K562 (cell line): Measurements from ENCODE around the gene FCGR3A. TPM values are rescaled to one million over a fixed set of nuclear protein-coding genes. Genes with fewer than 3 reads are reported as not detected.

Source experiments
- ARID1B ChIP-seq: fragments of 450-650 bp; IDR thresholded peaks from 2 replicates; pipeline ENCODE4 v1.6.1; 2016; ENCODE audit warnings: antibody characterized with exemption, mild to moderate bottlenecking, inconsistent platforms
- ARNT ChIP-seq, 2 experiments: fragments of 450-650 bp; IDR thresholded peaks; 2 replicates each; pipeline ENCODE4 v1.6.1; 2016; ENCODE audit warnings: mild to moderate bottlenecking in 1 of 2
- ATF3 ChIP-seq, 2 experiments: fragments of 450-650 bp in 1 of 2; sonication (generic) in 1 of 2; formaldehyde crosslinking in 1 of 2; IDR thresholded peaks in 1 of 2; conservative IDR thresholded peaks in 1 of 2; 2 replicates each; pipeline versions ENCODE4 v1.6.1 to v1.8.1; 2016 to 2023; ENCODE audit warnings: mild to moderate bottlenecking in 2 of 2, moderate library complexity in 2 of 2, inconsistent platforms in 1 of 2, missing genetic modification reagents in 1 of 2
- BHLHE40 ChIP-seq: IDR thresholded peaks from 2 replicates; pipeline ENCODE4 v1.6.1; 2011; ENCODE audit warnings: low read length, improper control_type of control experiment
- EP300 ChIP-seq: IDR thresholded peaks from 2 replicates; pipeline ENCODE4 v1.6.1; 2012; ENCODE audit warnings: low read length, improper control_type of control experiment
- ESRRA ChIP-seq: fragments of 450-650 bp; IDR thresholded peaks from 2 replicates; pipeline ENCODE4 v1.6.1; 2014; ENCODE audit warnings: low read depth, mild to moderate bottlenecking, moderate library complexity, borderline replicate concordance
- FOSL1 ChIP-seq: fragments of 200-800 bp; sonication (Bioruptor generic); conservative IDR thresholded peaks from 2 replicates; pipeline ENCODE4 v1.6.1; 2016; ENCODE audit warnings: missing genetic modification characterization, missing compliant biosample characterization
- GTF2E2 ChIP-seq: fragments of 200-800 bp; sonication (Bioruptor generic); IDR thresholded peaks from 2 replicates; pipeline ENCODE4 v1.6.1; 2016; ENCODE audit warnings: missing genetic modification characterization, missing compliant biosample characterization
- JUN ChIP-seq, 2 experiments: sonication (generic) in 1 of 2; formaldehyde crosslinking in 1 of 2; IDR thresholded peaks; 2 replicates each; pipeline versions ENCODE4 v1.6.1 to v1.8.0; 2012 to 2022; ENCODE audit warnings: borderline replicate concordance in 2 of 2, mild to moderate bottlenecking in 2 of 2, improper control_type of control experiment in 1 of 2, low read depth in 1 of 2, low read length in 1 of 2, missing genetic modification reagents in 1 of 2
- MAFF ChIP-seq: IDR thresholded peaks from 2 replicates; pipeline ENCODE4 v1.6.1; 2012; ENCODE audit warnings: low read length, improper control_type of control experiment
- MTA2 ChIP-seq: fragments of 450-650 bp; IDR thresholded peaks from 2 replicates; pipeline ENCODE4 v1.6.1; 2016; ENCODE audit warnings: low read depth
- NBN ChIP-seq: fragments of 450-650 bp; IDR thresholded peaks from 2 replicates; pipeline ENCODE4 v1.6.1; 2016; ENCODE audit warnings: low read depth, mild to moderate bottlenecking
- POLR3A ChIP-seq: IDR thresholded peaks from 2 replicates; pipeline ENCODE4 v1.6.1; 2011; ENCODE audit warnings: borderline replicate concordance, mild to moderate bottlenecking, moderate library complexity; ENCODE audit not compliant: insufficient read length, insufficient read depth; ENCODE audit errors: extremely low read depth
- RCOR1 ChIP-seq, 2 experiments: IDR thresholded peaks; 2 replicates each; pipeline ENCODE4 v1.6.1; 2012; ENCODE audit warnings: low read depth in 2 of 2, low read length in 2 of 2, borderline replicate concordance in 1 of 2, improper control_type of control experiment in 1 of 2
- SMARCA4 ChIP-seq: fragments of 450-650 bp; IDR thresholded peaks from 2 replicates; pipeline ENCODE4 v1.6.1; 2016
- SP2 ChIP-seq: IDR thresholded peaks from 2 replicates; pipeline ENCODE4 v1.6.1; 2011; ENCODE audit warnings: mild to moderate bottlenecking, low read depth, low read length, moderate library complexity; ENCODE audit not compliant: poor library complexity, severe bottlenecking; ENCODE audit errors: extremely low read depth
- STAT5A ChIP-seq: IDR thresholded peaks from 2 replicates; pipeline ENCODE4 v1.6.1; 2012; ENCODE audit warnings: low read length, inconsistent platforms, borderline replicate concordance
- VEZF1 ChIP-seq: fragments of 200-800 bp; sonication (Bioruptor generic); IDR thresholded peaks from 2 replicates; pipeline ENCODE4 v1.6.1; 2017; ENCODE audit warnings: missing genetic modification characterization, missing compliant biosample characterization
- ZEB2 ChIP-seq: fragments of 450-650 bp; IDR thresholded peaks from 2 replicates; pipeline ENCODE4 v1.6.1; 2016
- ZNF124 ChIP-seq: sonication (generic); formaldehyde crosslinking; IDR thresholded peaks from 2 replicates; pipeline ENCODE4 v1.8.1; 2022; ENCODE audit warnings: missing genetic modification reagents
- ZNF592 ChIP-seq: fragments of 450-650 bp; IDR thresholded peaks from 2 replicates; pipeline ENCODE4 v1.6.1; 2017; ENCODE audit warnings: antibody characterized with exemption, mild to moderate bottlenecking
- polyA plus RNA-seq, 8 experiments: library from polyadenylated mRNA; depleted of rRNA in 4 of 8; stranded (reverse) in 5 of 8; unstranded in 3 of 8; fragments of >200 nt; fragmentation: Nextera tagmentation in 2 of 8; fragmentation: Illumina TruSeq in 1 of 8; extraction: Ambion mirVana in 2 of 8; extraction: Trizol in 1 of 8; gene quantifications; 2 replicates each; pipeline versions ENCODE4 v1.2.1 to v1.2.3, GENCODE V29; 2011 to 2014; ENCODE audit warnings: inconsistent platforms in 1 of 8, missing spikeins in 1 of 8
- total RNA-seq, 7 experiments: library from RNA; depleted of rRNA in 6 of 7; stranded (reverse); fragments of >200 nt in 6 of 7; fragmentation: Illumina TruSeq in 2 of 7; extraction: Trizol in 2 of 7; gene quantifications; 2 replicates each; pipeline versions ENCODE4 v1.2.1 to v1.2.3, GENCODE V29; 2011 to 2021; ENCODE audit warnings: low replicate concordance in 1 of 7

Gene FCGR3A
- total and polyA plus RNA-seq, 9 of the 15 experiments (the other 6 are each of a cell fraction or from before 2014, with no cell fraction given) = 0.04 to 0.29 (median 0.14) TPM; not detected in 3

GRCh38 chr1:161502641-161503393, 46.8 kb downstream of the FCGR3A start (continued):
- TF ChIP-seq ESRRA (peak; percentile 41; the same call in 1 of the 2 replicates), MTA2 (peak; percentile 60), ARID1B (peak; percentile 96), POLR3A (peak; percentile 32), SMARCA4 (peak; percentile 95), FOSL1 (tag) (peak; percentile 96), ZNF124 (no peak), RCOR1 (IDR thresholded peaks at IDR 0.05; ENCODE audit: borderline replicate concordance in 1 of 2, low read depth in 2 of 2, low read length in 2 of 2) (peak in 1 of 2 experiments; percentile 78; a peak in 3 of 4 replicates), VEZF1 (CRISPR knock-in tag) (peak; percentile 33), ZNF592 (0 out of 2 replicates have a peak, but pooled peaks have one; percentile 19), STAT5A (peak; percentile 87), MAFF (peak; percentile 34; the same call in 1 of the 2 replicates), BHLHE40 (peak; percentile 7; the same call in 1 of the 2 replicates), ARNT (IDR thresholded peaks at IDR 0.05) (0 out of 4 replicates have a peak, but pooled peaks of 1 of the 2 experiments have one; percentile 38), JUN (IDR thresholded peaks at IDR 0.05; ENCODE audit: borderline replicate concordance, low read depth, low read length) (peak; percentile 90), JUN (CRISPR knock-in tag; IDR thresholded peaks at IDR 0.05; ENCODE audit: borderline replicate concordance) (no peak), GTF2E2 (tag) (peak; percentile 76; the same call in 1 of the 2 replicates), SP2 (no peak), ZEB2 (no peak), NBN (peak; percentile 16; the same call in 1 of the 2 replicates), EP300 (peak; percentile 95), ATF3 (IDR thresholded peaks at IDR 0.05) (peak; percentile 89), ATF3 (CRISPR knock-in tag; conservative IDR thresholded peaks at IDR 0.05) (peak; percentile 42; the same call in 1 of the 2 replicates)
